Mesenchymal stem cell (in vitro differentiated cells and primary cell): ENCODE results near the gene HSPA1A.

Experiments
- DNase-seq: peaks from one replicate; pipeline ENCODE4 v3.0.0-alpha.2; 2013
- H2AFZ ChIP-seq: one replicate; pipeline ENCODE4 v1.6.1; 2013; ENCODE audit warnings: low read depth, mild to moderate bottlenecking, control low read depth, inconsistent platforms, low read length, moderate library complexity
- H2AK5ac ChIP-seq: 2 replicates; pipeline ENCODE4 v1.6.1; 2013; ENCODE audit warnings: low read length, moderate library complexity, mild to moderate bottlenecking, inconsistent platforms; ENCODE audit not compliant: severe bottlenecking
- H2BK120ac ChIP-seq: one replicate; pipeline ENCODE4 v1.6.1; 2013; ENCODE audit warnings: low read depth, mild to moderate bottlenecking, inconsistent platforms, low read length, moderate library complexity
- H2BK12ac ChIP-seq, 2 experiments: one replicate each; pipeline ENCODE4 v1.6.1; 2013; ENCODE audit warnings: inconsistent platforms in 2 of 2, low read length in 2 of 2, mild to moderate bottlenecking in 2 of 2, moderate library complexity in 2 of 2, control low read depth in 1 of 2
- H2BK15ac ChIP-seq: one replicate; pipeline ENCODE4 v1.6.1; 2013; ENCODE audit warnings: mild to moderate bottlenecking, low read depth, inconsistent platforms; ENCODE audit not compliant: poor library complexity, severe bottlenecking
- H2BK5ac ChIP-seq: 2 replicates; pipeline ENCODE4 v1.6.1; 2013; ENCODE audit warnings: low read depth, mild to moderate bottlenecking, low read length, control low read depth, inconsistent platforms; ENCODE audit not compliant: poor library complexity, severe bottlenecking
- H3K14ac ChIP-seq, 2 experiments: one replicate each; pipeline ENCODE4 v1.6.1; 2013; ENCODE audit warnings: inconsistent platforms in 2 of 2, low read length in 2 of 2, control low read depth in 1 of 2, mild to moderate bottlenecking in 1 of 2, moderate library complexity in 1 of 2
- H3K18ac ChIP-seq, 2 experiments: one replicate each; pipeline ENCODE4 v1.6.1; 2013; ENCODE audit warnings: inconsistent platforms in 2 of 2, low read length in 2 of 2, control low read depth in 1 of 2, low read depth in 1 of 2, mild to moderate bottlenecking in 1 of 2
- H3K23ac ChIP-seq, 2 experiments: one replicate each; pipeline ENCODE4 v1.6.1; 2013; ENCODE audit warnings: inconsistent platforms in 2 of 2, low read length in 2 of 2, mild to moderate bottlenecking in 2 of 2, moderate library complexity in 2 of 2, control low read depth in 1 of 2
- H3K27ac ChIP-seq: 2 replicates; pipeline ENCODE4 v1.5.1; 2013; ENCODE audit warnings: mild to moderate bottlenecking, moderate library complexity, low read length, control low read depth, inconsistent platforms; ENCODE audit not compliant: poor library complexity, severe bottlenecking
- H3K27me3 ChIP-seq, 2 experiments: 2 replicates each; pipeline versions ENCODE4 v1.6.1 to v1.7.0; 2013; ENCODE audit warnings: low read length in 2 of 2, mild to moderate bottlenecking in 2 of 2, moderate library complexity in 2 of 2, control low read depth in 1 of 2, inconsistent platforms in 1 of 2; ENCODE audit not compliant: control insufficient read depth in 1 of 2, insufficient read depth in 1 of 2
- H3K36me3 ChIP-seq, 2 experiments: 2 replicates each; pipeline versions ENCODE4 v1.6.1 to v1.7.0; 2013; ENCODE audit warnings: low read length in 2 of 2, control low read depth in 1 of 2, inconsistent platforms in 1 of 2, low read depth in 1 of 2, mild to moderate bottlenecking in 1 of 2; ENCODE audit not compliant: insufficient read depth in 2 of 2, control insufficient read depth in 1 of 2
- H3K4ac ChIP-seq, 2 experiments: one replicate each; pipeline ENCODE4 v1.6.1; 2013; ENCODE audit warnings: inconsistent platforms in 2 of 2, low read length in 2 of 2, mild to moderate bottlenecking in 2 of 2, moderate library complexity in 2 of 2, control low read depth in 1 of 2, low read depth in 1 of 2
- H3K4me1 ChIP-seq: 2 replicates; pipeline ENCODE4 v1.6.1; 2013; ENCODE audit warnings: low read depth, low read length, control low read depth; ENCODE audit not compliant: control insufficient read depth, insufficient read depth
- H3K4me2 ChIP-seq: 2 replicates; pipeline ENCODE4 v1.6.1; 2013; ENCODE audit warnings: low read length, mild to moderate bottlenecking, inconsistent platforms; ENCODE audit not compliant: poor library complexity, severe bottlenecking
- H3K4me3 ChIP-seq, 2 experiments: 2 replicates each; pipeline versions ENCODE4 v1.5.1 to v1.7.0; 2013; ENCODE audit warnings: low read length in 2 of 2, mild to moderate bottlenecking in 2 of 2, control low read depth in 1 of 2, low read depth in 1 of 2; ENCODE audit not compliant: insufficient read depth in 1 of 2
- H3K79me1 ChIP-seq: replicated peaks from 2 replicates; pipeline ENCODE4 v1.6.1; 2013; ENCODE audit warnings: mild to moderate bottlenecking, control low read depth, low read length, inconsistent platforms; ENCODE audit not compliant: poor library complexity, severe bottlenecking
- H3K9ac ChIP-seq: 2 replicates; pipeline ENCODE4 v1.7.0; 2013; ENCODE audit warnings: mild to moderate bottlenecking, low read length, moderate library complexity
- H3K9me3 ChIP-seq: 2 replicates; pipeline ENCODE4 v1.7.0; 2013; ENCODE audit warnings: mild to moderate bottlenecking, low read length; ENCODE audit not compliant: control insufficient read depth
- H4K8ac ChIP-seq: one replicate; pipeline ENCODE4 v1.6.1; 2013; ENCODE audit warnings: inconsistent platforms, mild to moderate bottlenecking, low read length, moderate library complexity
- H4K91ac ChIP-seq: one replicate; pipeline ENCODE4 v1.6.1; 2013; ENCODE audit warnings: mild to moderate bottlenecking, low read length, inconsistent platforms
- WGBS: methylation state at CpG from one replicate; pipeline ENCODE4 v1.1.7; 2013; ENCODE audit warnings: mixed read lengths; 5-methylcytosine and 5-hydroxymethylcytosine counted together

HSPA1A gene

GRCh38 chr6:31779908-31780307 lies 35.4 kb upstream of the HSPA1A start:
- Histone ChIP-seq H2BK12ac (no peak overlapping the region), H3K14ac (no peak overlapping the region), H2AK5ac (no peak overlapping the region), H3K4ac (no peak overlapping the region), H3K9me3 (no peaks in the 10 kb centered on the region), H3K9ac (no peak overlapping the region), H3K27ac (no peak overlapping the region), H3K36me3 (peaks cover 67 to 75% of the 10 kb centered on the region in 2 experiments), H3K4me3 (no peak overlapping the region), H4K8ac (no peak overlapping the region), H3K27me3 (no peaks in the 10 kb centered on the region), H2AFZ (no peak overlapping the region), H4K91ac (no peak overlapping the region), H3K79me1 (peaks cover 10% of the 10 kb centered on the region), H2BK120ac (no peak overlapping the region), H3K4me1 (peaks cover 16% of the 10 kb centered on the region), H3K4me2 (no peak overlapping the region), H2BK15ac (no peak overlapping the region), H2BK5ac (no peak overlapping the region), H3K23ac (no peak overlapping the region), H3K18ac (no peak overlapping the region)
- 99% methylated on average over 10 of the region's 10 CpGs for WGBS
- no peak for DNase-seq

GRCh38 chr6:31780507-31781243 lies 34.7 kb upstream of the HSPA1A start:
- no peak overlapping the region for H4K91ac ChIP-seq
- 92% methylated on average over 20 of the region's 20 CpGs for WGBS
- no peak for DNase-seq
- no peak overlapping the region for H3K18ac ChIP-seq
- H3K27me3 ChIP-seq, result no peaks in the 10 kb centered on the region
- H2AFZ ChIP-seq, result no peak overlapping the region
- H3K9ac ChIP-seq, result no peak overlapping the region
- no peaks in the 10 kb centered on the region for H3K9me3 ChIP-seq
- no peak overlapping the region for H3K4ac ChIP-seq
- no peak overlapping the region for H3K14ac ChIP-seq
- peaks cover 18% of the 10 kb centered on the region for H3K79me1 ChIP-seq
- no peak overlapping the region for H3K27ac ChIP-seq
- H2BK15ac ChIP-seq, result no peak overlapping the region
- H2BK120ac ChIP-seq, result no peak overlapping the region
- peaks cover 16% of the 10 kb centered on the region for H3K4me1 ChIP-seq
- H4K8ac ChIP-seq, result no peak overlapping the region
- H3K36me3 ChIP-seq, result peaks cover 75 to 82% of the 10 kb centered on the region in 2 experiments
- no peak overlapping the region for H3K4me2 ChIP-seq
- no peak overlapping the region for H2BK12ac ChIP-seq
- H2BK5ac ChIP-seq, result no peak overlapping the region
- no peak overlapping the region for H3K4me3 ChIP-seq
- no peak overlapping the region for H2AK5ac ChIP-seq
- no peak overlapping the region for H3K23ac ChIP-seq

DNA sequence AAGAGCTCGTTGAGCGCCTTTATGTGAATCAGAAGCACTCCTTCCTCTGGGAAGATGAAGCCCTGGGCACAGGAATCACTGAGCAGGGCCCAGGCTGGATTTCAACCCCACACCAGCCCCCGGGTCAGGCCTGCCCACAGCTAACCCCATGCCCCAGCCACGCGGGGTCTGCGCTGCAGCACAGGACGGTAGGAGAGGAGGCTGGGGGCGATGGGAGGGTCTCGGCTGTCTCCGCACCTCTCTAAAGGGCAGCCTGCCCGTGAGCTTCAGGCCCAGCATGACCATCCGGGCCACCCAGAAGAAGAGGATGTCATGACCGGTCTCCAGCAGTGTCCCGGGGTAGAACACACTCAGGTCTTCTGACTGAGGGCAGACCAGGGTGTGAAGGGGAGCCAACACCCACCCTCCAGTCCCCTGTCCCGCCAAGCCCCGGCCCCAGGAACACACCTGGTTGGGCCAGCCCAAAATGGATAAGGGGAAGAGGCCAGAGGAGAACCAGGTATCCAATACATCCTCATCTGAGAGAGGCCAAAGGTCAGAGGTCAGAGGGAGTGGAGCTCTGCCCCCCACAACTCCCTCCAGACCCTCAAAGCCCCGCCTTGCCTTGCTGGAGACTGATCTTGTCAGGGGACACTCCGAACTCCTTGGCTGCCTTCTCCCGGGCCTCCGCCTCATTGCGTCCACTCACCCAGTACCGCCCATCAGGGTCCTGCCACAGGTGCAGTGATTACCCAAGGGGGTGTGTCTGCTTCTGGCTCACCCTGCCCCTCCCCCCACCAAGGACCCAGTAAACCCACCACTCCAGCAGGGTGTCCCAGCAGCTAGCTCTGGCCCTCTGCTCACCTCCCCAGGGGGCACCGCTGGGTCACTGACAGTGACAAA lies 33.9 kb upstream of the HSPA1A start:
- H3K9me3 ChIP-seq, result no peaks in the 10 kb centered on the region
- peaks cover 18% of the 10 kb centered on the region for H3K79me1 ChIP-seq
- H3K27me3 ChIP-seq, result no peaks in the 10 kb centered on the region
- H3K4me1 ChIP-seq, result peaks cover 15% of the 10 kb centered on the region
- 94% methylated on average over 23 of the region's 23 CpGs for WGBS
- H3K4ac ChIP-seq, result no peak overlapping the region
- no peak overlapping the region for H4K91ac ChIP-seq
- H3K9ac ChIP-seq, result no peak overlapping the region
- H2AK5ac ChIP-seq, result no peak overlapping the region
- H2BK15ac ChIP-seq, result no peak overlapping the region
- no peak overlapping the region for H3K23ac ChIP-seq
- H3K4me3 ChIP-seq, result no peak overlapping the region
- H3K18ac ChIP-seq, result no peak overlapping the region
- H4K8ac ChIP-seq, result no peak overlapping the region
- no peak overlapping the region for H3K4me2 ChIP-seq
- peaks cover 81 to 87% of the 10 kb centered on the region in 2 experiments for H3K36me3 ChIP-seq
- H3K27ac ChIP-seq, result no peak overlapping the region
- H2AFZ ChIP-seq, result no peak overlapping the region
- H2BK12ac ChIP-seq, result no peak overlapping the region
- no peak overlapping the region for H3K14ac ChIP-seq
- H2BK120ac ChIP-seq, result no peak overlapping the region
- H2BK5ac ChIP-seq, result no peak overlapping the region
- no peak for DNase-seq

DNA sequence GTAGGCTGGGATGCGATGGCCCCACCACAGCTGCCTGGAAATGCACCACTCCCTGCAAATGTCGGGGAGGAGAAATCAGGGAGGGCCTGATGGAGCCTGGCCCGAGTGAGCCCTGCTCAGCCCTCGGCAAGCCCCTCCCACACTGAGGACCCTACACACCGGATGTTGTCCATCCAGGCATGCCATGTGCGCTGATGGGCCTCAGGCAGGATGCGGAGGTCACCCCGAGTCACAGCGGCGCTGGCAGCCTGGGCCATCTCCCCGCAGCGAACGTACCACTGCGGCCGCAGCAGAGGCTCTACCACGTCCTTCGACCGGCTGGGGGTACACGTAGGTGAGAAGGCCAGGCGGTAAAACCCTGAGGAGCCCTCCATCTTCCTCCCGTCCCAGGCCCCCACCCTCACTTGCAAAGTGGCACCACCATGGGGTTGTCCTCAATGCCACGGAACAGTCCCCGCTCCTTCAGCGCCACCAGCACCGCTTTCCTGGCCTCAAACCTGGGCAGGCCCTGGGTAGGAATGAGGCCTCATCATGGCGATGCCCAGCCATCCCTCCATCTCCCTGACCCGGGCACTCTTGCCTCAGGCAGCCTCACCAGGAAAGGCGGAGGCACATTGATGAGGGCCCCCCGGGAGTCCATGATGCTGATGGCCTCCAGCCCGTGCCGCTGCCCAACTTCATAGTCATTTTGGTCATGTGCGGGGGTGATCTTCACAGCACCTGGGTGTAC lies 33.1 kb upstream of the HSPA1A start:
- Histone ChIP-seq H4K8ac (no peak overlapping the region), H2AFZ (no peak overlapping the region), H3K4me3 (no peak overlapping the region), H3K4me1 (peaks cover 7% of the 10 kb centered on the region), H3K9ac (no peak overlapping the region), H3K4me2 (no peak overlapping the region), H3K79me1 (peaks cover 18% of the 10 kb centered on the region), H3K36me3 (peaks cover 82 to 89% of the 10 kb centered on the region in 2 experiments), H3K23ac (no peak overlapping the region), H3K18ac (no peak overlapping the region), H3K4ac (no peak overlapping the region), H2BK15ac (no peak overlapping the region), H2AK5ac (no peak overlapping the region), H3K27me3 (no peaks in the 10 kb centered on the region), H3K9me3 (no peaks in the 10 kb centered on the region), H2BK120ac (no peak overlapping the region), H4K91ac (no peak overlapping the region), H3K14ac (no peak overlapping the region), H2BK12ac (no peak overlapping the region), H2BK5ac (no peak overlapping the region), H3K27ac (no peak overlapping the region)
- WGBS, result 94% methylated on average over 32 of the region's 32 CpGs
- no peak for DNase-seq
